ENCODE data around the gene CMSS1. TPM values are rescaled to one million over a fixed set of nuclear protein-coding genes. Genes with fewer than 3 reads are reported as not detected.

Gene CMSS1
- polyA plus RNA-seq, 1 of the 3 experiments (the other 2 are of a cell fraction), result 9.1 TPM

GRCh38 chr3:99965077-99965476, 147.4 kb downstream of the CMSS1 start (continued):
- no peak for TF ChIP-seq NFIC (IDR thresholded peaks at IDR 0.05; ENCODE audit: borderline replicate concordance)
- TF ChIP-seq TEAD4 (IDR thresholded peaks at IDR 0.05; ENCODE audit: borderline replicate concordance, insufficient read depth), result no peak
- TF ChIP-seq JUND (IDR thresholded peaks at IDR 0.05), result no peak

GRCh38 chr3:99965681-99966408, 148.2 kb downstream of the CMSS1 start:
- no peaks in the 10 kb centered on the region for H3K27me3 ChIP-seq (ENCODE audit: insufficient read depth)
- H3F3A ChIP-seq (replicated peaks; ENCODE audit: insufficient read depth), result peaks cover 3% of the 10 kb centered on the region
- H3K4me1 ChIP-seq (ENCODE audit: control insufficient read depth in 1 of 2, insufficient read depth in 2 of 2, low read depth in 1 of 2, low read length in 1 of 2), result no peaks in the 10 kb centered on the region; a peak in 1 of 4 replicates
- no peaks in the 10 kb centered on the region for H3K36me3 ChIP-seq (replicated peaks in 1 of 2; ENCODE audit: control insufficient read depth in 1 of 2, insufficient read depth in 2 of 2, low read length in 1 of 2)
- no peaks in the 10 kb centered on the region for H3K9me2 ChIP-seq
- no peaks in the 10 kb centered on the region for H3K79me2 ChIP-seq (ENCODE audit: insufficient read depth)
- CTCF ChIA-PET, result interaction anchor here (1.2 kb wide), 1 partner anchor 14 kb away, joined by 3 read pairs; no protein-coding TSS in a partner anchor
- no peak overlapping the region for H3K4me3 ChIP-seq (ENCODE audit: low read depth in 2 of 2, low read length in 1 of 2)
- H3K4me2 ChIP-seq, result no peak overlapping the region
- H3K9ac ChIP-seq, result no peak overlapping the region
- no peak for TF ChIP-seq USF2 (IDR thresholded peaks at IDR 0.05; ENCODE audit: borderline replicate concordance, low read depth, low read length)
- no peak for TF ChIP-seq YY1 (IDR thresholded peaks at IDR 0.05; ENCODE audit: low read depth)
- TF ChIP-seq SIN3A (IDR thresholded peaks at IDR 0.05; ENCODE audit: borderline replicate concordance, low read depth, low read length), result no peak
- TF ChIP-seq NFIC (IDR thresholded peaks at IDR 0.05; ENCODE audit: borderline replicate concordance), result no peak
- no peak for TF ChIP-seq IRF3 (IDR thresholded peaks at IDR 0.05; ENCODE audit: low read depth, low read length)
- TF ChIP-seq TCF12 (IDR thresholded peaks at IDR 0.05), result no peak
- no peak for TF ChIP-seq CTCF (IDR thresholded peaks at IDR 0.05)
- no peak for TF ChIP-seq POLR2AphosphoS5 (IDR thresholded peaks at IDR 0.05; ENCODE audit: low read depth, low read length)
- TF ChIP-seq USF1 (IDR thresholded peaks at IDR 0.05; ENCODE audit: borderline replicate concordance, low read depth), result no peak
- TF ChIP-seq FOSL2 (IDR thresholded peaks at IDR 0.05; ENCODE audit: borderline replicate concordance, low read depth), result no peak
- TF ChIP-seq ZBTB33 (IDR thresholded peaks at IDR 0.05; ENCODE audit: borderline replicate concordance, low read depth), result no peak
- no peak for TF ChIP-seq GATA2 (CRISPR knock-in tag; IDR thresholded peaks at IDR 0.05)
- no peak for TF ChIP-seq MAX (IDR thresholded peaks at IDR 0.05; ENCODE audit: low read depth)
- no peak for TF ChIP-seq RCOR1 (IDR thresholded peaks at IDR 0.05; ENCODE audit: low read length)
- no peak for TF ChIP-seq CHD2 (IDR thresholded peaks at IDR 0.05; ENCODE audit: low read length, partially characterized antibody)
- TF ChIP-seq MXI1 (IDR thresholded peaks at IDR 0.05; ENCODE audit: low read depth, low read length), result no peak
- TF ChIP-seq GABPA (IDR thresholded peaks at IDR 0.05; ENCODE audit: low read depth), result no peak
- no peak for TF ChIP-seq EP300 (IDR thresholded peaks at IDR 0.05; ENCODE audit: borderline replicate concordance in 1 of 2, low read depth in 1 of 2, low read length in 1 of 2)
- TF ChIP-seq EZH2phosphoT487 (IDR thresholded peaks at IDR 0.05; ENCODE audit: borderline replicate concordance, low read depth), result no peak
- WGBS (ENCODE audit: low lambda C conversion rate), result 97% methylated on average over 3 of the region's 3 CpGs
- no peak overlapping the region for H3K27ac ChIP-seq (ENCODE audit: low read depth in 2 of 2, low read length in 1 of 2)
- no peak overlapping the region for H2AFZ ChIP-seq (ENCODE audit: low read depth)
- no peak for DNase-seq
- no peaks in the 10 kb centered on the region for H3K9me3 ChIP-seq
- POLR2A ChIA-PET, result no interaction called here
- H4K20me1 ChIP-seq (ENCODE audit: insufficient read depth), result no peaks in the 10 kb centered on the region

Data from SK-N-SH (cell line).